ENCODE measurements around the gene TMED6.
A peak's percentile ranks its signal among the peaks of the same experiment; 100 is the strongest.

TMED6 gene

DNA sequence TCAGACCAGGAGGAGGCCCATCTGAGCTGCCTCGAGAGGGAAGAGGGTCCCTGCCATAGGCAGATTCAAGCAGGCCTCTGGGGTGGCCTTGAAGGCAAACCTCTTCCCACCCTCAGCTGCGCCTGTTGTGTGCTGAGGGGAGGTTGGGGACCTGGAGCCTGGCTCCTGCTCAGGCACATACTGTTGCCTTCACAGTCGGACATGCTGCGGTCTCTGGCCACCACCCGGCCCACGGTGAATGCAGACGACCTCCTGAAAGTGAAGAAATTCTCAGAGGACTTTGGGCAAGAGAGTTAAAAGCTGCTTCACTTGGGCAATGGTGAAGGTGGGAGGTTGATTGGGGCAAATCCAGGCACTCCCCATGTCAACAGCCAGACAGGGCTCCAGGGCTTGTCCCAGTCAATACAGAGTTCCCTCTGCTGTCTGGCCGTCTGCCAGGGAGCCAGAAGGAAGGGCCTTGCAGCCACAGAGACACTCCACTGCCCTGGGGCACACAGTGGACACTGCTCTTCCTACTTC lies 27.5 kb downstream of the TMED6 start:
- no peak for DNase-seq (ENCODE audit: low read depth in 2 of 2)

DNA sequence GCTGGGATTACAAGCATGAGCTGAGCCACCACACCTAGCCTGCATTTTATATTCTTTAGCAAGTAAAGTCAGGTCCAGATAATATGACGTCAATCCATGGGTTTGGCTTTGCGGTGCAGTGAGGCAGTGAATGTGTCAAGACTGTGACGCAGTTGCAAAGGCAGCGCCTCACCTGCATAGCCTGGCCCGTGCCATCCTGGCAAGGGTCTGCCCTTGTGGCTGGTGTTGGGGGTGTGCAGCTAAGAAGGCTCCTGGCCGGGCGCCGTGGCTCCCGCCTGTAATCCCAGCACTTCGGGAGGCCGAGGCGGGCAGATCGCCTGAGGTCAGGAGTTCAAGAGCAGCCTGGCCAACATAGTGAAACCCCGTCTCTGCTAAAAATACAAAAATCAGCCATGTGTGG lies 28.2 kb downstream of the TMED6 start:
- DNase-seq (ENCODE audit: low read depth in 2 of 2), result no peak

- no peak for DNase-seq (ENCODE audit: low read depth in 2 of 2)
These were observed 29.2 kb downstream of the TMED6 start for GRCh38 chr16:69322343-69322742.

DNA sequence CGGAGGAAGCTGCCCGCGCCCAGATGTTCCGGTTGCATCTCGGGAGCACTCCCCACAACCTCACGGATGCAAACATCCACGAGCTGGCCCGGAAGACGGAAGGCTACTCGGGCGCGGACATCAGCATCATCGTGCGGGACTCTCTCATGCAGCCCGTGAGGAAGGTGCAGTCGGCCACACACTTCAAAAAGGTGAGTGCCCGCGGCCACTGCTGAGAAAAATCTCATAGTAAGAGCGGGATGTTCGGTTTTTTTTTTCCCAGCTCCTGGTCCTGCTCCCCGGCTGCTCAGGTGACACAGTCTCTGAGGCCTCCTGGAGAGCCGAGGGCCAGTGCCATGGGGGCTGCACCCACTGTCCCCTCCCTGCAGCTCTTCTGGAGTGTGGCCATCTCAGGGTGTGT lies 30.5 kb downstream of the TMED6 start:
- no peak for DNase-seq (ENCODE audit: low read depth in 2 of 2)

DNA sequence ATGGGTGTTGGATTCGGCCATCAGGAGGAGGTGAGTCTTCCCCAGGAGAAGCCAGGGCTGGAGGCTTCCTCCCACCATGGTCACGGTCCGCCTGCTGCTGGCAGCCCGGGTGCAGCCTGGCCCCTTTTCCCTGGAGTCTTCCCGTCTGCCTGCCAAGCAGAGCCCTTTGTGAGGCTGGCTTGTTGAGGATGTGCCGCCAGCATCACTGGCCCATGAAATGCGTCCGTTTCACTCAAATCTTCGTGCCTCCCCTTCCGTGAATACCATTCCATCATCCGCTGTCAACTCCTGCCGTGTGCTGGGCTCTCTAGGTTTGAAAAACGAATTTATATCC lies 30.9 kb downstream of the TMED6 start:
- no peak for DNase-seq (ENCODE audit: low read depth in 2 of 2)

GRCh38 chr16:69319826-69320739 lies 31.5 kb downstream of the TMED6 start:
- DNase-seq (ENCODE audit: low read depth in 2 of 2), result no peak

GRCh38 chr16:69319381-69319780 lies 32.2 kb downstream of the TMED6 start:
- no peak for DNase-seq (ENCODE audit: low read depth in 2 of 2)

DNA sequence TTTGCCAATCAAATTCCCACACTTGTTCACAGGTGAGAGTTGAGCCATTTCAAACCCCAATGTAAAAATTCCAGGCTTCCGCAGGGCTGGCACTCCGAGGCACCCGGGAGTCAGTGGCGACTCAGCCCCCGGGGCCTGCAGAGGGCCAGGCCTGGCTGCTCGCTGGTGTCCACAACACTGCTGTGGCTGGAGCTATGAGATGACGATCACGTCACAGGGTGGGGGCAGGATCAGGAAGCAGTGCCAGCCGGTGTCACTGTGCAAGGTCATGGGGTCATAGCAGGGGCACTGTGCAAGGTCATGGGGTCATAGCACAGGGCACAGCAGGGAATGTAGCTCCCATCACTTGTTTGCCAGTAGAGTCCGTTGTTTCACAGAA lies 32.7 kb downstream of the TMED6 start:
- DNase-seq (ENCODE audit: low read depth in 2 of 2), result no peak

DNA sequence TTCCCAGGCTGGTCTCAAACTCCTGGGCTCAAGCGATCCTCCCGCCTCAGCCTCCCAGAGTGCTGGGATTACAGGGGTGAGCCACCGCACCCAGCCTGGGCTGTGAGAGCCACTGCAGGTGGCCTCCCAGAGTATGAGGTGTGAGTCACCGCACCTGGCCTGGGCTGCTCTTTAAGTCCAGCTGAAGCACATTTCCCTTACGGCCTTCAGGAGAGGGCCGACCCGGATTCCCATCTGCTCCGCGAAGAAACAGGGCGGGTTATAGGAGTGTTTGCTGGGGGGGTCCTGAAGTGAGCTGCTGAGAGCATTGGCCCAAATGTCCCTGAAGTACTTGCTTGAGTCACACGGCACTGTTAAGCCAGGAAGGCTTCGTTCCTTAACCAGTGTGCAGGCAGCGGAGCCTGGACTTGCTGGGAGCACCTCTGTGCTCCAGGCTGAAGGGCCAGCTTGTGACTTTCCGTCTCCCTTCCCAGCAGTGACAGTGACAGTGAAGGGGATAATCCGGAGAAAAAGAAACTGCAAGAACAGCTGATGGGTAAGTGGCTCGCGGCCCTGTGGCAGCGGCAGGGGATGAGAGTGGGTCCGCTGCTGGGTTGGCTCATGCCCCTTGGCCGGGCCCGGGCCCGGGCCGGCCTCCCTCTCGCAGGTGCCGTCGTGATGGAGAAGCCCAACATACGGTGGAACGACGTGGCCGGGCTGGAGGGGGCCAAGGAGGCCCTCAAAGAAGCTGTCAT lies 33.2 kb downstream of the TMED6 start:
- DNase-seq (ENCODE audit: low read depth in 2 of 2), result no peak

GRCh38 chr16:69316595-69317034 lies 35.0 kb downstream of the TMED6 start:
- no peak for DNase-seq (ENCODE audit: low read depth in 2 of 2)

DNA sequence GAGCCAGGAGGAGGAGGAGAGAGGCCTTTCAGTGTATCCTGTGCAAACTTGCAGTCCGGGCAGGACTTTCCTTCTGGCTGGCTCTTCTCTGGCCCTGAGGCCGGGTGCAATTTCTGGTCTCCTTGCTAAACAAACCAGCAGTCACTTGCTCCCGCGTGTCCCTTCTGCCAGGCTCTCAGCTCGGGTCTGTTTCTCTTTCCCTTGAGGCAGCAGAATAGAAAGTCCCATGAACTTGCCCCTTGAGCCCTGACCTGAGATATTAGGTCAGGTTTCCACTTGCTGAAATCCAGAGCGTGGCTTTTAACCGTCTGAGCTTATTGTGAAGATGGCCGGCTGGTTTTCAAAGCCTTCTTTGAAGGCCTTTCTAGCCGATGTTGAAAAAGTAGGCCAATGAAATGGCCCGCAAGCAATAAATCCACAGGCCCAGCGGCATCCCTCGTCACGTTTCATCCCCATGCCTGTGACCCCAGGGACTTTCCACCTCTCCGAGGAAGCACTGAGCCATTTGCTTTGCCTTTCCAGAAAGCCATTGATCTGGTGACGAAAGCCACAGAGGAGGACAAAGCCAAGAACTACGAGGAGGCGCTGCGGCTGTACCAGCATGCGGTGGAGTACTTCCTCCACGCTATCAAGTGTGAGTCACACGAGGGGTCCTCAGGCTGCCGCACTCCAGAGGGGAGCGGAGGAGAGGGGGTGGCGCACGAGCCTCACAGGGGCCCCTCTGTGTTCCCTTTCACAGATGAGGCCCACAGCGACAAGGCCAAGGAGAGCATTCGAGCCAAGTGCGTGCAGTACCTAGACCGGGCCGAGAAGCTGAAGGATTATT lies 35.9 kb downstream of the TMED6 start:
- DNase-seq (ENCODE audit: low read depth in 2 of 2), result no peak

DNA sequence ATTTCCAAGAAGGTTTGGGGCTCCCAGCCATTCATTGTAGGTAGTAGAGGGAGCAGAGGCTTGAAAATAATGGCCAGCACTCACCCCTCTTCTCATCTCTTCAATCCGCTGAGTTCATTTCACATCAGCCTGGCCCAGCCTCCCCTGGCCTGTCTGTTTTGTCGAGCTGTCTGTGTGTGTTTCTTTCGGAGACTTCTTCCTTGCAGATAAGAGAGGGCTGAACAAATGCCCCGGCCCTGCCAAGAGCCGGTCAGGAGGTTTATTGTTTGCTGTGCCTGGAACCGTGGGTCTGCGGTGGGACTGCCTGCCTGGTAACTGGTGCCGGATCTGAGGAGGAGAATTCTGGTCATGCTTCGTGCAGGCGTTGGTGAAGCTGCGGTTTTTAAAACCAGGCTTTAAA lies 37.1 kb downstream of the TMED6 start:
- no peak for DNase-seq (ENCODE audit: low read depth in 2 of 2)

GRCh38 chr16:69313469-69313868 lies 38.1 kb downstream of the TMED6 start:
- no peak for DNase-seq (ENCODE audit: low read depth in 2 of 2)

DNA sequence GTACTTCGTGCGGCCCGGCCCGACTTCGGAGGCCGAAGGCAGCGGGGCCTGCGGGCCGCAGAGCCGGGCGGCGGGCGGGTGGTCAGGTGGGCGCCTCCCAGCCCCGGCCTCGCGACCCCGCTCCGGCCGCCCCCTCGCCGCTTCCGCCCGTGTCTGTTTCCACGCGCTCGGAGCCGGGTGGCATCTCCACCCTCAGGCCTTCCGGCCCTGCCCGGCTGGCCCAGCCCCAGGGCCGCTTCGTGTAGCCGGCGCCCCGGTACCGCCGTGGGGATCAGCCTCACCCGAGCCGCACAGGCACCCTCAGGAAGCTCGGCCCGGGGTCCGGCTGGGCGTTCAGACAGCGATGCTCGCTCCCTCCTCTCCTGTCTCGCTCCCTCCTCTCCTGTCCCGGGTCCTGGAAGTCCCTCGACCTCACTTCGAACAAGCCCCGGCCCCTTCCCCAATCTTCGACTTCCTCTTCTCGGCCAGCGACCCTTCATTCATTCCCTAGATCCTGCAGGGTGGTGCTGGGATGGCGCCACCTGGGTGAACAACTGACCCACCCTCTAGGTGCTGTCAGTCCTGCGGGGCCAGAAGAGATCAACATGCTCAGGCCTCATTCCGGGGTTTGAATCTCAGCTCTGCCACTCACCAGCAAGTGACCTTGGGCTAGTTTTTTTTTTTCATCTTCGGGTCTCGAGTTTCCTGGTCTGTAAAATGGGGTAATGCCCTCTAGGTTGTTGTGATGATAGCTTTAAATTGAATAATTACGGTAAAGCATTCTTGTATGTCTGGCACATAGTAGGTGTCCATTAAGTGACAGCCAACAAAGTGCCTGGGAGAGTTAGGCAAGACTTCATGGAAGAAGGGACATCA lies 39.8 kb downstream of the TMED6 start:
- DNase-seq (ENCODE audit: low read depth in 2 of 2), result peak; percentile 27 to 36

GRCh38 chr16:69310653-69311532 lies 40.7 kb downstream of the TMED6 start, which contains the start of gene VPS4A:
VPS4A (plus strand) TSS chr16:69311350; CDS start chr16:69311512, 162 bp downstream.
- DNase-seq (ENCODE audit: low read depth in 2 of 2), result peak; percentile 95 to 96

DNA sequence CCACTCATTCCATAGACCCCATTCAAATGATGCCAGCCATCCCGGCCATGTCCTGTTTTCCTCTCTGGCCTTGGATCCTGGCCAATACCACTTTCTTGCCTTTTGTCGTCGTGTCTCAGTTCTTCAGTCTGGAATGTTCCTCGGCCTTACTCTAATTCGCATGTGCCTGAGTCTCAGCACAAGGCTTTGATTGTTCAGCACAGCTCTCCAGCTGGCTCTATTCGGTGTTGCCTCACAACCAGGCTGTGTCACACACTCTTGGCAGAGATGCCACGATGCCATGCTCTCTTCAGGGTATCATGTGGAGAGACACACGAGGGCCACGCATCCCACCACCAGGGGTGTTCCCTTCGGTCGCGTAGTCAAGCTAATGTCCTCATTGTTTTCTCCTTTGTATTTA lies 42.3 kb downstream of the TMED6 start:
- DNase-seq (ENCODE audit: low read depth in 2 of 2), result no peak

- no peak for DNase-seq (ENCODE audit: low read depth in 2 of 2)
These were observed 43.7 kb downstream of the TMED6 start for GRCh38 chr16:69307856-69308255.

DNA sequence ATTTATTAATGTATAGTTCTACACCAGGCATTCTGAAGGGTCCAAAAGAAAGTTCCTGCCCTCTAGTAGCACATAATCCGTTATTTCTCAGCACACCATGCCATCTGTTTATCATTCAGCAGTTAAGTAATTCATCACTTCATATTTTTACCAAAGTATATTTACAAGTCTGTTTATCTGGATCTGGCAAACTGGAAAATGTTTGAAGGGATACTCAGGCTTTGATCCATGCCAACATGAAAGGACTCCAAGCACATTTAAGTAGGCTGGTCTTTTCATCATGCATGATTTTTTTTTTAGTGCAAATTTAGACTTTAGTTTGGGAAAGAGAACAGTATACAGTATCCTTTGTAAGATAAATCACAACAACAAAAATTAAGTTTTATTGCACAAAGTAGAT lies 44.5 kb downstream of the TMED6 start:
- no peak for DNase-seq (ENCODE audit: low read depth in 2 of 2)

DNA sequence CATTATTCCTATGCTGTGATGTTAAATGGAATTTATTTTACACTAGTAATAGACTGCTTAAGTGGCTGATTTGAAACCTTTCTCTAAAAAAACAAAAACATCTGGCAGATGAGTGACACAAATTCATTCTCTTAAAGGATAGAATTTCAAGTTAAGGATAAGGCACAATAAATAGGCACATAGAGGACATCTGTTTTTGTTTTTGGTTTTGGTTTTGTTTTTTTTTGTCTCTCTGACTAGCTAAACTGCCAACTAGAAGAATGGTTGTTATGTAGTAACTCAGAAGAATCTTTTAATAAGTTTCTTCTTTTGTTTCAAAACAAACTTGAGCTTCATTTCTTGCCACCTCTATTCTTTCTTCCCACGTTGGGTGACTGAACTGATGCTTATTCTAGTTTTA lies 45.6 kb downstream of the TMED6 start:
- no peak for DNase-seq (ENCODE audit: low read depth in 2 of 2)

DNA sequence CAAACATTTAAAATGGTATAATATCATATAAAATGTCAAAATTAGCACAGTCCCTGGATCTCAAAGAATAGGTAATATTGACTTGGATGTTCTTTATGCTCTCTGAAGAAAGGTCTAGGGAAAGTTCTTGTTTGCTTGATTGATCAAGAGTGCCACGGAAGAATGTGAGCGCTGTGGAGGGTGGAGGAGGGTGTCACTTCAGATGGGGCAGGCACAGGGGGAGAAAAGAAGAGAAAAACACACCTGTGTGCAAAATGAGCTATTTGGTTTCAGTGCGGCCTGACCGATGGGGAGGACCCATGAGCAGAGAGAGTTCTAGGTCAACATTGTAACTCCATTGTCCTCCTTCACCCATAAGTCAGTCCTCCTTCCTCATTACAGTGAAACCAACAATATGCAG lies 49.3 kb downstream of the TMED6 start:
- no peak for DNase-seq (ENCODE audit: low read depth in 2 of 2)
